Naive thymus-derived CD4-positive, alpha-beta T cell (primary cell): ENCODE results near the gene SRD5A2. TPM values are rescaled to one million over a fixed set of nuclear protein-coding genes. Genes with fewer than 3 reads are reported as not detected.
"Not testable (repeated sequence)": the region's sequence is repeated elsewhere in the genome, so short reads cannot be mapped to it uniquely, and the experiment has no call there.

Experiments used
- ATAC-seq: fragments of 150-1000 bp; cut with Tn5 transposase; 2 replicates; pipeline ENCODE4 v1.10.0; 2021; ENCODE audit warnings: mild to moderate bottlenecking, moderate library complexity
- CTCF ChIA-PET: fragments of 350-600 bp; sonication (Branson Sonifier 250); formaldehyde crosslinking; loops from one replicate; lab custom pipeline; 2021; ENCODE audit warnings: antibody characterized with exemption; lab: Charles Lee
- POLR2A ChIA-PET: fragments of 350-600 bp; sonication (Branson Sonifier 250); formaldehyde crosslinking; loops from one replicate; lab custom pipeline; 2021; ENCODE audit warnings: antibody characterized with exemption, inconsistent platforms; lab: Charles Lee
- DNase-seq, 9 donors: peaks; one replicate each; pipeline versions ENCODE4 v3.0.0 to v3.0.0-alpha.2; 2020 to 2022; ENCODE audit warnings: mixed read lengths in 1 of 9
- H3K27ac ChIP-seq: one replicate; pipeline ENCODE4 v1.7.0; 2013; ENCODE audit warnings: mild to moderate bottlenecking, low read depth, low read length, moderate library complexity
- H3K27me3 ChIP-seq, 2 donors: one replicate each; pipeline ENCODE4 v1.7.0; 2013; ENCODE audit warnings: low read length in 2 of 2, mild to moderate bottlenecking in 2 of 2, moderate library complexity in 2 of 2; ENCODE audit not compliant: control insufficient read depth in 2 of 2, insufficient read depth in 2 of 2
- H3K36me3 ChIP-seq, 3 experiments: 1 replicate in 2 of 3; 2 replicates in 1 of 3; pipeline ENCODE4 v1.7.0; 2013; ENCODE audit warnings: low read length in 3 of 3, mild to moderate bottlenecking in 3 of 3, moderate library complexity in 1 of 3; ENCODE audit not compliant: insufficient read depth in 3 of 3, control insufficient read depth in 2 of 3
- H3K4me1 ChIP-seq, 2 donors: one replicate each; pipeline ENCODE4 v1.7.0; 2013; ENCODE audit warnings: low read length in 2 of 2, mild to moderate bottlenecking in 2 of 2, moderate library complexity in 1 of 2; ENCODE audit not compliant: control insufficient read depth in 2 of 2, insufficient read depth in 2 of 2
- H3K4me3 ChIP-seq: 2 replicates; pipeline ENCODE4 v1.7.0; 2013; ENCODE audit warnings: mild to moderate bottlenecking, low read length
- H3K9me3 ChIP-seq, 3 experiments: 1 replicate in 2 of 3; 2 replicates in 1 of 3; pipeline ENCODE4 v1.7.0; 2013; ENCODE audit warnings: low read length in 3 of 3; ENCODE audit not compliant: control insufficient read depth in 2 of 3
- H3K27ac Mint-ChIP-seq, 9 donors: one replicate each; pipeline ENCODE4 v1.8.0; 2020 to 2022; ENCODE audit warnings: mixed read lengths in 9 of 9, mild to moderate bottlenecking in 8 of 9, moderate library complexity in 5 of 9, inconsistent platforms in 2 of 9
- H3K27me3 Mint-ChIP-seq, 5 donors: one replicate each; pipeline ENCODE4 v1.8.0; 2021 to 2022; ENCODE audit warnings: mixed read lengths in 5 of 5, mild to moderate bottlenecking in 1 of 5
- H3K36me3 Mint-ChIP-seq, 5 donors: one replicate each; pipeline ENCODE4 v1.8.0; 2020 to 2022; ENCODE audit warnings: mixed read lengths in 5 of 5, mild to moderate bottlenecking in 3 of 5, inconsistent platforms in 1 of 5
- H3K4me1 Mint-ChIP-seq, 7 donors: one replicate each; pipeline ENCODE4 v1.8.0; 2020 to 2022; ENCODE audit warnings: mixed read lengths in 7 of 7, mild to moderate bottlenecking in 3 of 7, inconsistent platforms in 1 of 7
- H3K4me3 Mint-ChIP-seq, 10 donors: one replicate each; pipeline ENCODE4 v1.8.0; 2020 to 2022; ENCODE audit warnings: mild to moderate bottlenecking in 10 of 10, mixed read lengths in 10 of 10, moderate library complexity in 6 of 10, inconsistent platforms in 2 of 10
- H3K9me3 Mint-ChIP-seq, 11 donors: one replicate each; pipeline ENCODE4 v1.8.0; 2020 to 2022; ENCODE audit warnings: mixed read lengths in 11 of 11, mild to moderate bottlenecking in 4 of 11, inconsistent platforms in 1 of 11, moderate library complexity in 1 of 11
- intact Hi-C, 2 donors: fragments of 100-400 bp; cut with micrococcal nuclease; formaldehyde crosslinking; loops; one replicate each; pipeline ENCODE4 v1.15.1; 2023
- polyA plus RNA-seq, 2 donors: library from polyadenylated mRNA; unstranded; fragments of 300-500 nt; fragmentation: Illumina TruSeq; gene quantifications; one replicate each; pipeline ENCODE4 v1.2.3, GENCODE V29; 2021
- total RNA-seq, 6 experiments: library from RNA in 5 of 6; stranded (reverse) in 5 of 6; gene quantifications; 1 replicate in 5 of 6; 2 replicates in 1 of 6; pipeline ENCODE4 v1.2.3 and lab custom pipeline; 2021 to 2026

The SRD5A2 gene
- total and polyA plus RNA-seq, 7 experiments from 2014 or later: not detected

- Mint-ChIP-seq H3K4me1 (no peaks in the 10 kb centered on the region), H3K27me3 (peaks cover 2 to 24% (median 17%) of the 10 kb centered on the region in 5 donors), H3K4me3 (no peak overlapping the region), H3K36me3 (no peaks in the 10 kb centered on the region), H3K9me3 (peaks cover 0 to 3% (median 0%) of the 10 kb centered on the region in 11 donors), H3K27ac (no peak overlapping the region)
- ChIA-PET CTCF (no interaction called here), POLR2A (no interaction called here)
- H3K9me3 ChIP-seq: no peaks in the 10 kb centered on the region
- ATAC-seq: no peak
- H3K27me3 ChIP-seq: no peaks in the 10 kb centered on the region
- no peak overlapping the region for H3K4me3 ChIP-seq
- no peak for DNase-seq
- H3K36me3 ChIP-seq: no peaks in the 10 kb centered on the region
- no peak overlapping the region for H3K27ac ChIP-seq
- H3K4me1 ChIP-seq: no peaks in the 10 kb centered on the region
- intact Hi-C loops: no loop called here
Observed at GRCh38 chr2:31515586-31515985, 65.2 kb downstream of the SRD5A2 start.

- Mint-ChIP-seq H3K36me3 (no peaks in the 10 kb centered on the region), H3K4me3 (no peak overlapping the region), H3K27ac (no peak overlapping the region), H3K9me3 (peaks cover 0 to 3% (median 0%) of the 10 kb centered on the region in 11 donors), H3K4me1 (no peaks in the 10 kb centered on the region), H3K27me3 (peaks cover 2 to 29% (median 19%) of the 10 kb centered on the region in 5 donors)
- Histone ChIP-seq H3K4me1 (no peaks in the 10 kb centered on the region), H3K9me3 (no peaks in the 10 kb centered on the region), H3K27me3 (no peaks in the 10 kb centered on the region), H3K27ac (no peak overlapping the region), H3K36me3 (no peaks in the 10 kb centered on the region), H3K4me3 (no peak overlapping the region)
- POLR2A ChIA-PET: no interaction called here
- CTCF ChIA-PET: no interaction called here
- no peak for ATAC-seq
- DNase-seq: no peak
- intact Hi-C loops: no loop called here
Observed at GRCh38 chr2:31513553-31513952, 67.2 kb downstream of the SRD5A2 start.

- Histone ChIP-seq H3K9me3 (no peaks in the 10 kb centered on the region), H3K4me1 (no peaks in the 10 kb centered on the region), H3K36me3 (no peaks in the 10 kb centered on the region), H3K4me3 (no peak overlapping the region), H3K27me3 (no peaks in the 10 kb centered on the region), H3K27ac (no peak overlapping the region)
- Mint-ChIP-seq H3K9me3 (peaks cover 0 to 3% (median 0%) of the 10 kb centered on the region in 11 donors), H3K36me3 (no peaks in the 10 kb centered on the region), H3K4me3 (no peak overlapping the region), H3K27me3 (peaks cover 2 to 29% (median 14%) of the 10 kb centered on the region in 5 donors), H3K27ac (no peak overlapping the region), H3K4me1 (no peaks in the 10 kb centered on the region)
- intact Hi-C loops: no loop called here
- DNase-seq (no peak), ATAC-seq (no peak)
- ChIA-PET POLR2A (no interaction called here), CTCF (no interaction called here)
Observed at GRCh38 chr2:31511376-31511775, 69.4 kb downstream of the SRD5A2 start.

GRCh38 chr2:31505111-31505510, 75.6 kb downstream of the SRD5A2 start:
- H3K27ac ChIP-seq: no peak overlapping the region
- no peak overlapping the region for H3K4me3 ChIP-seq
- Mint-ChIP-seq H3K27me3 (peaks cover 7 to 34% (median 25%) of the 10 kb centered on the region in 5 donors), H3K4me1 (no peaks in the 10 kb centered on the region), H3K9me3 (peaks cover 0 to 5% (median 0%) of the 10 kb centered on the region in 11 donors), H3K4me3 (no peak overlapping the region), H3K27ac (no peak overlapping the region), H3K36me3 (no peaks in the 10 kb centered on the region)
- ChIA-PET POLR2A (no interaction called here), CTCF (no interaction called here)
- H3K9me3 ChIP-seq: no peaks in the 10 kb centered on the region
- no peak for DNase-seq
- no peaks in the 10 kb centered on the region for H3K27me3 ChIP-seq
- ATAC-seq: no peak
- no peaks in the 10 kb centered on the region for H3K36me3 ChIP-seq
- H3K4me1 ChIP-seq: no peaks in the 10 kb centered on the region
- intact Hi-C loops: no loop called here

GRCh38 chr2:31504311-31504710, 76.4 kb downstream of the SRD5A2 start:
- H3K9me3 ChIP-seq: no peaks in the 10 kb centered on the region
- H3K27ac Mint-ChIP-seq: no peak overlapping the region
- H3K36me3 ChIP-seq: no peaks in the 10 kb centered on the region
- H3K27ac ChIP-seq: no peak overlapping the region
- no peaks in the 10 kb centered on the region for H3K27me3 ChIP-seq
- H3K4me1 Mint-ChIP-seq: no peaks in the 10 kb centered on the region
- no peak overlapping the region for H3K4me3 ChIP-seq
- no peaks in the 10 kb centered on the region for H3K36me3 Mint-ChIP-seq
- CTCF ChIA-PET: no interaction called here
- H3K9me3 Mint-ChIP-seq: peaks cover 0 to 5% (median 0%) of the 10 kb centered on the region in 11 donors
- no peak for ATAC-seq
- POLR2A ChIA-PET: no interaction called here
- H3K4me3 Mint-ChIP-seq: no peak overlapping the region
- intact Hi-C loops: no loop called here
- peaks cover 7 to 30% (median 25%) of the 10 kb centered on the region in 5 donors for H3K27me3 Mint-ChIP-seq
- DNase-seq: no peak
- H3K4me1 ChIP-seq: no peaks in the 10 kb centered on the region

- H3K9me3 ChIP-seq, H3K4me3 ChIP-seq, H3K27ac Mint-ChIP-seq, H3K27ac ChIP-seq, H3K4me1 Mint-ChIP-seq, H3K36me3 ChIP-seq, H3K4me1 ChIP-seq, CTCF ChIA-PET, H3K36me3 Mint-ChIP-seq, ATAC-seq, H3K27me3 ChIP-seq, POLR2A ChIA-PET, intact Hi-C loops, DNase-seq: not testable (repeated sequence)
- Mint-ChIP-seq H3K4me3 (peak overlapping the region in 2 of 10 donors; percentile 15 to 70), H3K9me3 (peaks cover 0 to 26% (median 8%) of the 10 kb centered on the region in 11 donors), H3K27me3 (peaks cover 0 to 33% (median 19%) of the 10 kb centered on the region in 5 donors)
Observed at GRCh38 chr2:31496451-31496874, 84.3 kb downstream of the SRD5A2 start.

GRCh38 chr2:31489339-31489738, 91.4 kb downstream of the SRD5A2 start:
- H3K36me3 Mint-ChIP-seq, H3K27me3 ChIP-seq, H3K27ac ChIP-seq, CTCF ChIA-PET, H3K4me3 ChIP-seq, H3K36me3 ChIP-seq, POLR2A ChIA-PET, DNase-seq, H3K4me1 ChIP-seq, H3K4me1 Mint-ChIP-seq, ATAC-seq, H3K4me3 Mint-ChIP-seq, H3K27ac Mint-ChIP-seq, H3K9me3 ChIP-seq, intact Hi-C loops: not testable (repeated sequence)
- peaks cover 0 to 57% (median 42%) of the 10 kb centered on the region in 5 donors for H3K27me3 Mint-ChIP-seq
- peaks cover 0 to 21% (median 8%) of the 10 kb centered on the region in 11 donors for H3K9me3 Mint-ChIP-seq
